DND-41 (cell line): Measurements from ENCODE around the gene WDR53.
A peak's percentile ranks its signal among the peaks of the same experiment; 100 is the strongest.

ENCODE experiments used
- CTCF ChIP-seq: IDR thresholded peaks from 2 replicates; pipeline ENCODE4 v1.5.1; 2012; ENCODE audit warnings: borderline replicate concordance, low read length, moderate library complexity, mild to moderate bottlenecking; ENCODE audit not compliant: poor library complexity, severe bottlenecking; ENCODE audit errors: extremely low read depth
- EZH2 ChIP-seq: IDR thresholded peaks from 3 replicates; pipeline ENCODE4 v1.6.1; 2012; ENCODE audit warnings: borderline replicate concordance, low read depth, mild to moderate bottlenecking, moderate library complexity, low read length, inconsistent platforms; ENCODE audit not compliant: severe bottlenecking

- TF ChIP-seq CTCF: peak; percentile 40
- TF ChIP-seq EZH2: no peak
Observed at GRCh38 chr3:196524527-196524926, 43.8 kb downstream of the WDR53 start.
